Mesothelial cell of epicardium (in vitro differentiated cells): ENCODE data around the gene SPEG. TPM values are rescaled to one million over a fixed set of nuclear protein-coding genes. Genes with fewer than 3 reads are reported as not detected.
"Not testable (repeated sequence)": the region's sequence is repeated elsewhere in the genome, so short reads cannot be mapped to it uniquely, and the experiment has no call there.

Experiments
- DNase-seq, 2 experiments: peaks; one replicate each; pipeline ENCODE4 v3.0.0; 2021; ENCODE audit warnings: low spot score in 2 of 2; ENCODE audit not compliant: unreplicated experiment in 2 of 2
- H3K27ac Mint-ChIP-seq: 2 replicates; pipeline ENCODE4 v1.8.0; 2021; ENCODE audit warnings: mixed read lengths
- H3K27me3 Mint-ChIP-seq: 2 replicates; pipeline ENCODE4 v1.8.0; 2021; ENCODE audit warnings: low read depth, mixed read lengths
- H3K36me3 Mint-ChIP-seq: 2 replicates; pipeline ENCODE4 v1.8.0; 2021; ENCODE audit warnings: mixed read lengths
- H3K4me1 Mint-ChIP-seq: 2 replicates; pipeline ENCODE4 v1.8.0; 2021; ENCODE audit warnings: mixed read lengths
- H3K4me3 Mint-ChIP-seq: 2 replicates; pipeline ENCODE4 v1.8.0; 2021; ENCODE audit warnings: mild to moderate bottlenecking, moderate library complexity, mixed read lengths
- H3K9me3 Mint-ChIP-seq: 2 replicates; pipeline ENCODE4 v1.8.0; 2021; ENCODE audit warnings: mixed read lengths
- CTCF ChIP-seq: fragments of 200-600 bp; sonication (generic); IDR thresholded peaks from one replicate; pipeline ENCODE4 v1.5.0; 2021; ENCODE audit warnings: antibody characterized with exemption; ENCODE audit not compliant: unreplicated experiment
- total RNA-seq: library from RNA; stranded (reverse); gene quantifications from 3 replicates; pipeline ENCODE4 v1.2.1, GENCODE V29; 2021

SPEG gene
- total RNA-seq, 1 donor from 2014 or later = 97.7 TPM

GRCh38 chr2:219388121-219388906, 46.3 kb upstream of the SPEG start:
- H3K9me3 Mint-ChIP-seq = peaks cover 5% of the 10 kb centered on the region
- no peaks in the 10 kb centered on the region for H3K27me3 Mint-ChIP-seq
- H3K27ac Mint-ChIP-seq = peak overlapping the region; percentile 77
- peaks cover 12% of the 10 kb centered on the region for H3K4me1 Mint-ChIP-seq
- TF ChIP-seq CTCF = peak; percentile 33
- H3K36me3 Mint-ChIP-seq = peaks cover 9% of the 10 kb centered on the region
- DNase-seq = peak; percentile 98 to 99
- peak overlapping the region; percentile 61 for H3K4me3 Mint-ChIP-seq

- TF ChIP-seq CTCF = no peak
Observed at GRCh38 chr2:219388907-219389156, 45.8 kb upstream of the SPEG start.

GRCh38 chr2:219392754-219393153, 41.9 kb upstream of the SPEG start:
- Mint-ChIP-seq H3K4me1 (peaks cover 5% of the 10 kb centered on the region), H3K9me3 (peaks cover 5% of the 10 kb centered on the region), H3K4me3 (no peak overlapping the region), H3K27me3 (no peaks in the 10 kb centered on the region), H3K36me3 (no peaks in the 10 kb centered on the region), H3K27ac (no peak overlapping the region)
- no peak for TF ChIP-seq CTCF
- DNase-seq = no peak

More at GRCh38 chr2:219388907-219389156, 45.8 kb upstream of the SPEG start:
- Mint-ChIP-seq H3K9me3 (peaks cover 5% of the 10 kb centered on the region), H3K27ac (peak overlapping the region; percentile 77), H3K27me3 (no peaks in the 10 kb centered on the region), H3K4me3 (peak overlapping the region; percentile 61), H3K36me3 (peaks cover 4% of the 10 kb centered on the region), H3K4me1 (peaks cover 12% of the 10 kb centered on the region)
- DNase-seq = no peak

- not testable (repeated sequence) for H3K36me3 Mint-ChIP-seq, H3K4me1 Mint-ChIP-seq, H3K4me3 Mint-ChIP-seq, H3K9me3 Mint-ChIP-seq, DNase-seq, H3K27me3 Mint-ChIP-seq, H3K27ac Mint-ChIP-seq
Observed at GRCh38 chr2:219395056-219395455, 39.6 kb upstream of the SPEG start.

- no peak for TF ChIP-seq CTCF
- no peak for DNase-seq
- H3K4me1 Mint-ChIP-seq = peaks cover 15% of the 10 kb centered on the region
Observed at GRCh38 chr2:219395609-219396008, 39.0 kb upstream of the SPEG start.

GRCh38 chr2:219396863-219397457, 37.7 kb upstream of the SPEG start:
- DNase-seq = no peak
- H3K27ac Mint-ChIP-seq = no peak overlapping the region
- no peak for TF ChIP-seq CTCF
- H3K36me3 Mint-ChIP-seq = no peaks in the 10 kb centered on the region
- peaks cover 22% of the 10 kb centered on the region for H3K4me1 Mint-ChIP-seq
- H3K9me3 Mint-ChIP-seq = no peaks in the 10 kb centered on the region
- no peak overlapping the region for H3K4me3 Mint-ChIP-seq
- H3K27me3 Mint-ChIP-seq = no peaks in the 10 kb centered on the region

More at GRCh38 chr2:219395609-219396008, 39.0 kb upstream of the SPEG start:
- no peaks in the 10 kb centered on the region for H3K36me3 Mint-ChIP-seq
- H3K9me3 Mint-ChIP-seq = peaks cover 5% of the 10 kb centered on the region
- H3K4me3 Mint-ChIP-seq = no peak overlapping the region
- H3K27ac Mint-ChIP-seq = no peak overlapping the region
- H3K27me3 Mint-ChIP-seq = no peaks in the 10 kb centered on the region
